Stimulated activated CD8-positive, alpha-beta memory T cell treated with anti-CD3 and anti-CD28 coated beads, Interleukin-15, amount 100 ng/mL, for 24 hours (primary cell): ENCODE data around the gene ACVRL1.

Experiments
- DNase-seq: peaks from one replicate; pipeline ENCODE4 v3.0.0-alpha.2; 2020; ENCODE audit warnings: low read depth

Gene ACVRL1

GRCh38 chr12:51898506-51898905, 8.8 kb upstream of the ACVRL1 start:
- DNase-seq = no peak

- no peak for DNase-seq
Measured at GRCh38 chr12:51898937-51899336, 8.4 kb upstream of the ACVRL1 start.

GRCh38 chr12:51900323-51900889, 6.9 kb upstream of the ACVRL1 start:
- no peak for DNase-seq

GRCh38 chr12:51901121-51901817, 6.0 kb upstream of the ACVRL1 start:
- no peak for DNase-seq

GRCh38 chr12:51901881-51902280, 5.4 kb upstream of the ACVRL1 start:
- DNase-seq = no peak

- DNase-seq = no peak
Measured at GRCh38 chr12:51904951-51905470, 2.3 kb upstream of the ACVRL1 start.

GRCh38 chr12:51905471-51906429, 1.6 kb upstream of the ACVRL1 start:
- DNase-seq = no peak

- no peak for DNase-seq
Measured at GRCh38 chr12:51906430-51907082, 748 bp upstream of the ACVRL1 start.

GRCh38 chr12:51907856-51908425, 637 bp downstream of the ACVRL1 start:
- DNase-seq = no peak

GRCh38 chr12:51908876-51909592, 1.7 kb downstream of the ACVRL1 start:
- no peak for DNase-seq

GRCh38 chr12:51910168-51910567, 2.9 kb downstream of the ACVRL1 start:
- no peak for DNase-seq

- DNase-seq = no peak
Measured at GRCh38 chr12:51910691-51911090, 3.4 kb downstream of the ACVRL1 start.

GRCh38 chr12:51911307-51911706, 4.0 kb downstream of the ACVRL1 start:
- DNase-seq = no peak

GRCh38 chr12:51911788-51912711, 4.7 kb downstream of the ACVRL1 start:
- DNase-seq = no peak

- no peak for DNase-seq
Measured at GRCh38 chr12:51913071-51914033, 6.0 kb downstream of the ACVRL1 start.

GRCh38 chr12:51914034-51914923, 7.0 kb downstream of the ACVRL1 start:
- no peak for DNase-seq

- DNase-seq = no peak
Measured at GRCh38 chr12:51915003-51915625, 7.8 kb downstream of the ACVRL1 start.
